Measurements from ENCODE around the gene ARHGDIG. TPM values are rescaled to one million over a fixed set of nuclear protein-coding genes. Genes with fewer than 3 reads are reported as not detected.

Gene ARHGDIG
- total RNA-seq, 1 experiment from 2014 or later = 2.4 TPM

- Histone ChIP-seq H3K4me1 (ENCODE audit: control insufficient read depth, insufficient read depth, low read length) (peaks cover 2% of the 10 kb centered on the region; the same call in 1 of the 2 replicates), H3K27ac (ENCODE audit: low read length) (no peak overlapping the region), H3K36me3 (ENCODE audit: control insufficient read depth, insufficient read depth, low read length) (no peaks in the 10 kb centered on the region), H3K4me3 (ENCODE audit: low read depth in 2 of 2, low read length in 2 of 2) (no peak overlapping the region), H3K9me3 (ENCODE audit: control insufficient read depth, insufficient read depth, low read depth, low read length) (no peaks in the 10 kb centered on the region), H3K27me3 (ENCODE audit: control insufficient read depth, insufficient read depth, low read length) (no peaks in the 10 kb centered on the region)
- CTCF ChIA-PET = no interaction called here
- in situ Hi-C loops (cut with HindIII; ENCODE audit: low pct_unique_long_range_greater_than_20kb, low sequenced_read_pairs) (no loop called here), intact Hi-C loops (cut with micrococcal nuclease; ENCODE audit: unreplicated experiment) (no loop called here)
- BruUV-seq (replicated peaks) = no TSS peak
- TF ChIP-seq, protein P1, sequence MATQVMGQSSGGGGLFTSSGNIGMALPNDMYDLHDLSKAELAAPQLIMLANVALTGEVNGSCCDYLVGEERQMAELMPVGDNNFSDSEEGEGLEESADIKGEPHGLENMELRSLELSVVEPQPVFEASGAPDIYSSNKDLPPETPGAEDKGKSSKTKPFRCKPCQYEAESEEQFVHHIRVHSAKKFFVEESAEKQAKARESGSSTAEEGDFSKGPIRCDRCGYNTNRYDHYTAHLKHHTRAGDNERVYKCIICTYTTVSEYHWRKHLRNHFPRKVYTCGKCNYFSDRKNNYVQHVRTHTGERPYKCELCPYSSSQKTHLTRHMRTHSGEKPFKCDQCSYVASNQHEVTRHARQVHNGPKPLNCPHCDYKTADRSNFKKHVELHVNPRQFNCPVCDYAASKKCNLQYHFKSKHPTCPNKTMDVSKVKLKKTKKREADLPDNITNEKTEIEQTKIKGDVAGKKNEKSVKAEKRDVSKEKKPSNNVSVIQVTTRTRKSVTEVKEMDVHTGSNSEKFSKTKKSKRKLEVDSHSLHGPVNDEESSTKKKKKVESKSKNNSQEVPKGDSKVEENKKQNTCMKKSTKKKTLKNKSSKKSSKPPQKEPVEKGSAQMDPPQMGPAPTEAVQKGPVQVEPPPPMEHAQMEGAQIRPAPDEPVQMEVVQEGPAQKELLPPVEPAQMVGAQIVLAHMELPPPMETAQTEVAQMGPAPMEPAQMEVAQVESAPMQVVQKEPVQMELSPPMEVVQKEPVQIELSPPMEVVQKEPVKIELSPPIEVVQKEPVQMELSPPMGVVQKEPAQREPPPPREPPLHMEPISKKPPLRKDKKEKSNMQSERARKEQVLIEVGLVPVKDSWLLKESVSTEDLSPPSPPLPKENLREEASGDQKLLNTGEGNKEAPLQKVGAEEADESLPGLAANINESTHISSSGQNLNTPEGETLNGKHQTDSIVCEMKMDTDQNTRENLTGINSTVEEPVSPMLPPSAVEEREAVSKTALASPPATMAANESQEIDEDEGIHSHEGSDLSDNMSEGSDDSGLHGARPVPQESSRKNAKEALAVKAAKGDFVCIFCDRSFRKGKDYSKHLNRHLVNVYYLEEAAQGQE (IDR thresholded peaks at IDR 0.05; ENCODE audit: insufficient read depth in 1 of 2, low read depth in 2 of 2, low read length in 1 of 2) = no peak
- TF ChIP-seq, protein P2, sequence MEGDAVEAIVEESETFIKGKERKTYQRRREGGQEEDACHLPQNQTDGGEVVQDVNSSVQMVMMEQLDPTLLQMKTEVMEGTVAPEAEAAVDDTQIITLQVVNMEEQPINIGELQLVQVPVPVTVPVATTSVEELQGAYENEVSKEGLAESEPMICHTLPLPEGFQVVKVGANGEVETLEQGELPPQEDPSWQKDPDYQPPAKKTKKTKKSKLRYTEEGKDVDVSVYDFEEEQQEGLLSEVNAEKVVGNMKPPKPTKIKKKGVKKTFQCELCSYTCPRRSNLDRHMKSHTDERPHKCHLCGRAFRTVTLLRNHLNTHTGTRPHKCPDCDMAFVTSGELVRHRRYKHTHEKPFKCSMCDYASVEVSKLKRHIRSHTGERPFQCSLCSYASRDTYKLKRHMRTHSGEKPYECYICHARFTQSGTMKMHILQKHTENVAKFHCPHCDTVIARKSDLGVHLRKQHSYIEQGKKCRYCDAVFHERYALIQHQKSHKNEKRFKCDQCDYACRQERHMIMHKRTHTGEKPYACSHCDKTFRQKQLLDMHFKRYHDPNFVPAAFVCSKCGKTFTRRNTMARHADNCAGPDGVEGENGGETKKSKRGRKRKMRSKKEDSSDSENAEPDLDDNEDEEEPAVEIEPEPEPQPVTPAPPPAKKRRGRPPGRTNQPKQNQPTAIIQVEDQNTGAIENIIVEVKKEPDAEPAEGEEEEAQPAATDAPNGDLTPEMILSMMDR (IDR thresholded peaks at IDR 0.05) = no peak
- TF ChIP-seq TCF7L2 (IDR thresholded peaks at IDR 0.05; ENCODE audit: low read depth, low read length) (no peak), SIN3A (IDR thresholded peaks at IDR 0.05; ENCODE audit: borderline replicate concordance, insufficient read depth, low read depth, low read length) (no peak), POLR2AphosphoS5 (IDR thresholded peaks at IDR 0.05; ENCODE audit: low read depth, low read length) (no peak)
- ATAC-seq (no peak), DNase-seq (ENCODE audit: low read depth, low spot score) (no peak)
- POLR2A ChIA-PET = interaction anchor here (0.6 kb wide), 1 partner anchor 9 kb away, joined by 6 read pairs; no protein-coding TSS in a partner anchor
Measured at GRCh38 chr16:243348-243747, 37.0 kb upstream of the ARHGDIG start.

DNA sequence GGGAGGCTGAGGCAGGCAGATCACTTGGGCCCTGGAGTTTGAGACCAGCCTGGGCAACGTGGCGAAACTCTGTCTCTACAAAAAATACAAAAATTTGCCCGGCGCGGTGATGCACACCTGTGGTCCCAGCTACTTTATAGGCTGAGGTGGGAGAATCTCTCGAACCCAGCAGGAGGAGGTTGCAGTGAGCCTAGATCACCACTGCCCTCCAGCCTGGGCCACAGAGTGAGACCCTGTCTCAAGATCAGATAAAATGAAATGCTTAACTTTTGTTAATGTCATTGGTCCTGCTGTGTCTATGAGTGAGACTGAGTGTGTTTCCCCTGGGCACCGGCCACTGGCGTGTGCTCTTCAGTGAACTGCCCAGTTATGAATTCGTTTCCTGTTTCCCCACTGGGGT, 35.3 kb upstream of the ARHGDIG start:
- Histone ChIP-seq H3K4me1 (ENCODE audit: control insufficient read depth, insufficient read depth, low read length) (peaks cover under 1% of the 10 kb centered on the region; the same call in 1 of the 2 replicates), H3K36me3 (ENCODE audit: control insufficient read depth, insufficient read depth, low read length) (no peaks in the 10 kb centered on the region), H3K4me3 (ENCODE audit: low read depth in 2 of 2, low read length in 2 of 2) (no peak overlapping the region), H3K27ac (ENCODE audit: low read length) (no peak overlapping the region), H3K27me3 (ENCODE audit: control insufficient read depth, insufficient read depth, low read length) (no peaks in the 10 kb centered on the region), H3K9me3 (ENCODE audit: control insufficient read depth, insufficient read depth, low read depth, low read length) (no peaks in the 10 kb centered on the region)
- in situ Hi-C loops (cut with HindIII; ENCODE audit: low pct_unique_long_range_greater_than_20kb, low sequenced_read_pairs) (no loop called here), intact Hi-C loops (cut with micrococcal nuclease; ENCODE audit: unreplicated experiment) (no loop called here)
- CTCF ChIA-PET = no interaction called here
- DNase-seq (ENCODE audit: low read depth, low spot score) (no peak), ATAC-seq (no peak)
- POLR2A ChIA-PET = interaction anchor here (0.6 kb wide), 1 partner anchor 11 kb away, joined by 3 read pairs; no protein-coding TSS in a partner anchor
- TF ChIP-seq POLR2AphosphoS5 (IDR thresholded peaks at IDR 0.05; ENCODE audit: low read depth, low read length) (no peak), TCF7L2 (IDR thresholded peaks at IDR 0.05; ENCODE audit: low read depth, low read length) (no peak), SIN3A (IDR thresholded peaks at IDR 0.05; ENCODE audit: borderline replicate concordance, insufficient read depth, low read depth, low read length) (no peak)
- TF ChIP-seq, protein P2 (IDR thresholded peaks at IDR 0.05) = no peak
- TF ChIP-seq, protein P1 (IDR thresholded peaks at IDR 0.05; ENCODE audit: insufficient read depth in 1 of 2, low read depth in 2 of 2, low read length in 1 of 2) = no peak
- BruUV-seq (replicated peaks) = no TSS peak

All from Panc1 (cell line).